Measurements from ENCODE around the gene EGR1. TPM values are rescaled to one million over a fixed set of nuclear protein-coding genes. Genes with fewer than 3 reads are reported as not detected.
"Not testable (repeated sequence)": the region's sequence is repeated elsewhere in the genome, so short reads cannot be mapped to it uniquely, and the experiment has no call there.

EGR1 gene
- polyA plus RNA-seq, 3 donors: 101 to 410 (median 155) TPM

DNA sequence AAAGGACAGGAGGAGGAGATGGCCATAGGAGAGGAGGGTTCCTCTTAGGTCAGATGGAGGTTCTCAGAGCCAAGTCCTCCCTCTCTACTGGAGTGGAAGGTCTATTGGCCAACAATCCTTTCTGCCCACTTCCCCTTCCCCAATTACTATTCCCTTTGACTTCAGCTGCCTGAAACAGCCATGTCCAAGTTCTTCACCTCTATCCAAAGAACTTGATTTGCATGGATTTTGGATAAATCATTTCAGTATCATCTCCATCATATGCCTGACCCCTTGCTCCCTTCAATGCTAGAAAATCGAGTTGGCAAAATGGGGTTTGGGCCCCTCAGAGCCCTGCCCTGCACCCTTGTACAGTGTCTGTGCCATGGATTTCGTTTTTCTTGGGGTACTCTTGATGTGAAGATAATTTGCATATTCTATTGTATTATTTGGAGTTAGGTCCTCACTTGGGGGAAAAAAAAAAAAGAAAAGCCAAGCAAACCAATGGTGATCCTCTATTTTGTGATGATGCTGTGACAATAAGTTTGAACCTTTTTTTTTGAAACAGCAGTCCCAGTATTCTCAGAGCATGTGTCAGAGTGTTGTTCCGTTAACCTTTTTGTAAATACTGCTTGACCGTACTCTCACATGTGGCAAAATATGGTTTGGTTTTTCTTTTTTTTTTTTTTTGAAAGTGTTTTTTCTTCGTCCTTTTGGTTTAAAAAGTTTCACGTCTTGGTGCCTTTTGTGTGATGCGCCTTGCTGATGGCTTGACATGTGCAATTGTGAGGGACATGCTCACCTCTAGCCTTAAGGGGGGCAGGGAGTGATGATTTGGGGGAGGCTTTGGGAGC, 3.1 kb downstream of the EGR1 start:
- no peak for DNase-seq (ENCODE audit: low read depth in 3 of 3, low spot score in 2 of 3)

DNA sequence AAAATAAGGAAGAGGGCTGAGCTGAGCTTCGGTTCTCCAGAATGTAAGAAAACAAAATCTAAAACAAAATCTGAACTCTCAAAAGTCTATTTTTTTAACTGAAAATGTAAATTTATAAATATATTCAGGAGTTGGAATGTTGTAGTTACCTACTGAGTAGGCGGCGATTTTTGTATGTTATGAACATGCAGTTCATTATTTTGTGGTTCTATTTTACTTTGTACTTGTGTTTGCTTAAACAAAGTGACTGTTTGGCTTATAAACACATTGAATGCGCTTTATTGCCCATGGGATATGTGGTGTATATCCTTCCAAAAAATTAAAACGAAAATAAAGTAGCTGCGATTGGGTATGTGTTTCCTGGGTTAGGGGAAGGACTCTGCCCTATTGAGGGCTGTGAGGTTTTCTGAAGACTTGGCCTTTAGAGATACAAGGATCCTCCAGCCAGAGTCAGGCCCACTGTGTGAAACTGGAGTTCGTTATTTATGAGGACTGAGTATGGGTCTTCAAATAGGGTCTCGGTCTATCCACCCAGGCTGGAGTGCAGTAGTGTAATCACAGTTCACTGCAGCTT, 3.8 kb downstream of the EGR1 start:
- DNase-seq (ENCODE audit: low read depth in 3 of 3, low spot score in 2 of 3): no peak

DNA sequence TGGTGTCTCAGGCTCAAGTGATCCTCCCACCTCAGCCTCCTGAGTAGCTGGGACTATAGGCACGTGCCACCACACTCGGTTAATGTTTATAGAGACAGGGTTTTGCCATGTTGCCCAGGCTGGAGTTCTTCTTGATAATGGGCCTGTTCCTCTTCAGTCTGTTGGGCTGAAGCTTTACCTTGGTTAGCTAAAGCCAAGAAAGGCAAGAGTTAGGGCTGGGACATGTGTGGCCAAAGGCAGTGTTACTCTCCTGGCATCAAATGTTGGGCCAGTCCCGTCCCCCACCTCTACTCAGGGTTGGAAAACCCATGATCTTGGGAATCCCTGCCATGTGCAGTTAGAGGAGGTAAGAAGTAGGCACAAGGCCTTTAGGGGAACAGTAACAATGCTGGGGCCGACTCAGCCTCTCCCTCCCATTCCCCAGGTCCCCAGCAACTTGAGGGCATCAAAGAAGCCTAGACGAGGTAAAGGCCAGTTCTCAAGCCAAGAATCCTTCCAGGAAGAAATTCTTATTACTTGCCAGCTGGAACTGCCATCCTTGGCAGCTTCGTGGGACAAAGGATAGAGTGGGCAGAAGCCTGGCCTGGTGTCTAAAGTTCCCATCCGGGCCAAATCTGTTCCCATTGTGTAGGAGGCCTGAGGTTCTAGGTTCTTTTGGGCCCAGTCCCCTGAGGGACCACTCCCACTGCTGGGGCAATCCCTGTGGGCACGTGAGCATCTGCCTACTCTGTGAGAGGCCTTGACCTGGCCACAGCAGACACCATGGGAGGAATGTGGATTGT, 4.5 kb downstream of the EGR1 start:
- DNase-seq (ENCODE audit: low read depth in 3 of 3, low spot score in 2 of 3): no peak

GRCh38 chr5:138470322-138471051, 5.2 kb downstream of the EGR1 start:
- DNase-seq (ENCODE audit: low read depth in 3 of 3, low spot score in 2 of 3): no peak

DNA sequence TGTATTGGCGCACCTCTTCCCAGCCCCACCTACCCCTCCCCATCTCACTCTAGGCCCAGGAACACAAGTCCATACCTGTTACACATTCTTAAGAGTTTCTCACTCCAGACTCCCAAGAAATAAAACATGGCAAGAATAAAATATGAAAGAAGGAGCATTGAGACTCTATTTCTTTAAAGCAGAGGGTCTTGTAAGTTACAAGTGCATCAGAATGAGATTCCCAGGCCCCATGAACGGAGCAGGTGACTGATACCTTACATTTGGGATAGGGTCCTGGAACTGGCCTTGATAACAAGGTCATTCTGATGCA, 5.7 kb downstream of the EGR1 start:
- DNase-seq (ENCODE audit: low read depth in 3 of 3, low spot score in 2 of 3): no peak

GRCh38 chr5:138472353-138472752, 7.1 kb downstream of the EGR1 start:
- no peak for DNase-seq (ENCODE audit: low read depth in 3 of 3, low spot score in 2 of 3)

DNA sequence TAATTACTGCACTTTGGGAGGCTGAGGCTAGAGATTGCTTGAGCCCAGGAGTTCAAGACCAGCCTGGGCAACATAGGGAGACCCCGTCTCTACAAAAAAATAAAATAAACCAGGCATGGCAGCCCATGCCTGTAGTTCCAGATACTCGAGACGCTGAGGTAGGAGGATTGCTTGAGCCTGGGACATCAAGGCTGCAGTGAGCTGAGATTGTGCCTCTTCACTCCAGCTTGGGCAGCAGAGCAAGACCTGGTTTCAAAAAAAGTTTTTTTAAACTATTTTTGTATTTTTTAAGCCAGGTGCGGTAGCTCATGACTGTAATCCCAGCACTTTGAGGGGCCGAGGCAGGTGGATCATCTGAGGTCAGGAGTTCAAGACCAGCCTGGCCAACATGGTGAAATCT, 7.9 kb downstream of the EGR1 start:
- not testable (repeated sequence) for DNase-seq (ENCODE audit: low read depth in 3 of 3, low spot score in 2 of 3)

- no peak for DNase-seq (ENCODE audit: low read depth in 3 of 3, low spot score in 2 of 3)
These were observed 11.6 kb downstream of the EGR1 start for GRCh38 chr5:138476918-138477317.

DNA sequence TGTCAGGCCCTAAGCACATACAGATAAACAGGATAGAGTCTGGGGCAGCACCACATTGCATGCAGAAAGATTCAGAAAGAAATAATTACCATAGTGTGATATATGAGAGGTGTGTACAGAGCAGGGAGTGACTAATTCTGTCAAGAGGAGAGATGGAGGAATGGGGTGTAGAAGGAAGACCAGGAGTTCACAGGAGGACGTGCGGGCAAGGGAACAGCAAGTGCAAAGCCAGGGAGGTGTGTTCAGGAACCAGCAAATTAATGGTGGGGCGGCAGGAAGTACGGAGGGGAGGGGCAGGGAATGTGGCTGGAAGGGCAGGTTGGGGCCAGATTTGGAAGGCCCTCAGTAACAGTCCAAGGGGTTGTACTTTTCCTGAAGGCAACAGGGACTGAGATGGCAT, 17.4 kb downstream of the EGR1 start:
- no peak for DNase-seq (ENCODE audit: low read depth in 3 of 3, low spot score in 2 of 3)

- no peak for DNase-seq (ENCODE audit: low read depth in 3 of 3, low spot score in 2 of 3)
These were observed 23.2 kb downstream of the EGR1 start for GRCh38 chr5:138488481-138488945.

DNA sequence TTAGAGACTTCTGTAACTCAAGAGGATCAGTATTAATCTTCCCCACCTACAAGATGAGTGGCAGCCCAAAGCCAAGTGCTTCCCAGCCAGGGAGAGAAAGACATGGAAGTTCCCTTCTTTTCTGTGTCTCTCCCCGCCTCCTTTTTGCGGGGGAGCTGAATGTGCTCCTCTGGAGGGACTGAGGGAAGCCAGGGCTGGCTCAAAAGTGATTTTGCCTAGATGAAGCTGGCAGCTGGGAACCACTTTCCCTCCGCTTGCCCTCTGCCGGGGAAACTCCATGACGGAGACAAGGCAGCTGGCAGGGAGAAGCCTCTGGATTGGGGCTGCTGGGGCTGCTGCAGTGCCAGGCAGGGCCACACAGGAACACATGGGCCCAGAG, 24.4 kb downstream of the EGR1 start:
- no peak for DNase-seq (ENCODE audit: low read depth in 3 of 3, low spot score in 2 of 3)

DNA sequence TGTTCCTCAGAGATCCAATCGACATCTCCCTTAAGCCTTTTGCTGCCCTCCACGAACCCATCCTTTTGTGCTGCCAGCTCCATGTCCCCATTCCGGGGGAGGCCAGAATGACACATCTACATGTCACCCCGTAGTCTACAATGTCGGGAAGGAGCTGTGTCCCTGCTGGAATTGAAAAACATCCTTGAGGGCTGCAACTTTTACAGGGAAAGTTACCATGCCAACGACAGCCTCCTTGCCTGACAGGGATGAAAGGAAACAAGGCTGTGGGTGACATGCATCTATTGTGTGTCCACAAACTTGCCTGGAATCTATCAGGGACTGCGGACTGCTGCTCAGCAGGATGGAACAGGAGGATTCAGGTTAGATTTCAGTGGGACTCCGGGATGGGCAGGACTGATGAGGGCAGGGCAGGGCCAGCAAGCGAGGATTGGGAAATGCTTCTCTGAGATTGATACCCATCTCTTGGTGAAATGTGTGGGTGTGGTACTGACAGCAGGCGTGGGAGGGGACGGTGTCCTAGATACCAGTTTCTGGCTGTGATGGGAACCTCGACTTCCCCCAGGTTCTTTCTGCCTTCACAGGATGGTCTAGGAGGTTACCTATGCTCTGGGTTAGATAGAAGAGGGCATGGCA, 25.5 kb downstream of the EGR1 start:
- DNase-seq (ENCODE audit: low read depth in 3 of 3, low spot score in 2 of 3): no peak

DNA sequence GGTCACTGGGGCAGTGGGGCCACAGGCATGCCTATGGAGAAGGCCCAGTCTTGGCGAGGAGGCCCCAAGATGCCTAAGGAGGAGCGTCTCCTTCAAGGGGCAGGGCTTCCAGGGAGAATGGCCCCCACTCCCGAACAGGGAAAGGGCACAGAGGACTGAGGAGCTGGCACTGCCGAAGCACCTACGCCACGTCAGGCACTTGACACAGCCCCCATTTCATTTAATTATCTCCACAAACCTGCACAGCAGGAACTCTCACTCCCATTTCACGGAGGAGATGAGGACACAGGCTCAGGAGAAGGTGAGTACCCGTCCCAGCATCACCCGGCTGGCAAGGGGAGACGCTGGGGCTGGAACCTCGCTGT, 26.0 kb downstream of the EGR1 start:
- no peak for DNase-seq (ENCODE audit: low read depth in 3 of 3, low spot score in 2 of 3)

GRCh38 chr5:138491669-138492559, 26.6 kb downstream of the EGR1 start:
- DNase-seq (ENCODE audit: low read depth in 3 of 3, low spot score in 2 of 3): peak in 2 of 3 donors; percentile 45 to 74

DNA sequence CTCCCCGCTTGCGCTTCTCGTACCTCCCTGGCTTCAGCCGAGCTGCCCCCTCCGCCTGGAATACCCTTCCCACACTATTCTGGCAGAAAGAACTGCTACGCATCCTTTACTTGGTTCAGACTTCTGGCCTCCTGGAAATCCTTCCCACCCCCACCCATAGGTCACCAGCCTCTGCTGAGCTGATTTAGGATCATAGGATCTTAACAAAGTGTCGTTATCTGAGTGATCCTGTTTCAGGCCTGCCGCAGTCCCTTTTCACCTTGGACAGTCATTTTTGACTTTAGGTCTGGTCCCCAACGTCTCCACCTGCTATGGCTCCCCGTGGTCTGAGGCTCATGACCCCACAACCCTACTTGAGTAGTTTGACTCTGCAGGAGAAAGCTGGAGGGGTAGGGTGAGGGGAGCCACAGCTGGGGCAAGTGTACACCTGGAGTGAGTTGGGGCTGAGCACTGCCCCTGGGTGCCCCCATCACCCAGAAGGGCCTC, 27.3 kb downstream of the EGR1 start:
- DNase-seq (ENCODE audit: low read depth in 3 of 3, low spot score in 2 of 3): no peak

DNA sequence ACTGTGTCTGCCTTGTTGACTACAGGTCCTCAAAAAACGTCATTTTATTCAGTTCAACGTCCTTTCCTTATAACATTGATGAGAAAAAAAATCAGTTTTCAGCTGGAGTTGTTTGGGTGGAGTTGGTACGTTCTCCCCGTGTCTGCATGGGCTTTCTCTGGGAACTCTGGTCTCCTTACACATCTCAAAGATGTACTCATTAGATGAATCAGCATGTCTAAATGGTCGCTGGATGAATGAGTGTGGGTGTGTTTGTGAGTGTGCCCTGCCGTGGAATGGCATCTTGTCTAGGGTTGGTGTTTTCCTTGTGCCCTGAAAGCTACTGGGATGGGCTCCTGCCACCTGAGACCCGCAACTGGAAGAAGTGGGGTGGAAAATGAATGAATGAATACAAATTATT, 30.1 kb downstream of the EGR1 start:
- DNase-seq (ENCODE audit: low read depth in 3 of 3, low spot score in 2 of 3): no peak

DNA sequence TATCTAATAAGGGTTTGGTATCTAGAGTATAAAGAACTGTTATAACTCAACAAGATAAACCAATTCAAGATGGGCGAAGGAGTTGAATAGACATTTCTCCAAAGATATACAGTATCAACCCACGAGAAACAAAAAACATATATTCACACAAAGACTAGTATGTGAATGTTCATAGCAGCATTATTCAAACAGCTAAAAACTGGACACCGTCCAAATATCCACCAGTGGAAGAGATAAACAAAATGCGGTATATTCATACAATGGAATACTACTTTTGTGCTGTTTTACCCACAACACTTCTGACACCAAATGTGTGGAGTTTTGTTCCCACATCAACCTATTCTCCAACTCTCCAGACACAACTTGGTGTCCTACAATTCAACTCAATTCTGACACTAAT, 33.1 kb downstream of the EGR1 start:
- no peak for DNase-seq (ENCODE audit: low read depth in 3 of 3, low spot score in 2 of 3)

DNA sequence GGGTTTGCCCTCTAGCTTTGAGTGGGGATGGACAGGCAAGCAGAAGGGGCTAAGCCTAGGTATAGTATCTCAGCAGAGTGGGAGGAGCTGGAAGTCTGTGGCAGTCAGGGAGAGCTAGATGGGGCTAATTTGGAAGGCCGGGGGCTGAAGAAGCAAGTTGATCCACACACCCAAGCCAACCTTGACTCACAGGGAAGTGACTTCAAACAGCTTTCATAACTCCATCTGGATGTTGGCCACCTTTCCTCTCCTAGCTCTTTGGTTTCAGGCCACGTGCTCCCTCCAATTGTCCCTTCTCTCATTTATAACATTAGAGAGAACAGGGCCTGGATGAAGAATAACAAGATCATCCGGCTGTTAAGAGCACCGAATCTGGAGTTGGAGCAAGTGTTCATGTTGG, 36.8 kb downstream of the EGR1 start:
- DNase-seq (ENCODE audit: low read depth in 3 of 3, low spot score in 2 of 3): no peak

GRCh38 chr5:138502521-138502920, 37.2 kb downstream of the EGR1 start:
- no peak for DNase-seq (ENCODE audit: low read depth in 3 of 3, low spot score in 2 of 3)
